DOHH2 (cell line): ENCODE results near the gene CARD11.

Experiments used
- H3F3A ChIP-seq: fragments of 200-600 bp; sonication (generic), shearing (Covaris generic); 2 replicates; pipeline ENCODE4 v1.6.0; 2016; ENCODE audit warnings: antibody characterized with exemption, mild to moderate bottlenecking; ENCODE audit not compliant: control insufficient read depth, insufficient read depth
- H3K27ac ChIP-seq: fragments of 200-600 bp; sonication (generic); 2 replicates; pipeline ENCODE4 v1.5.1; 2014; ENCODE audit warnings: low read depth, mild to moderate bottlenecking, low read length, moderate library complexity
- H3K27me3 ChIP-seq: fragments of 200-600 bp; sonication (generic); 2 replicates; pipeline ENCODE4 v1.6.1; 2014; ENCODE audit warnings: mild to moderate bottlenecking, low read length, mixed read lengths; ENCODE audit not compliant: control insufficient read depth
- H3K36me3 ChIP-seq: fragments of 200-600 bp; sonication (generic); 2 replicates; pipeline ENCODE4 v1.6.1; 2014; ENCODE audit warnings: mild to moderate bottlenecking, low read length, moderate library complexity, mixed read lengths; ENCODE audit not compliant: control insufficient read depth
- H3K4me1 ChIP-seq: fragments of 200-600 bp; sonication (generic); 2 replicates; pipeline ENCODE4 v1.6.1; 2014; ENCODE audit warnings: mild to moderate bottlenecking, low read length, mixed read lengths; ENCODE audit not compliant: control insufficient read depth
- H3K4me2 ChIP-seq: fragments of 200-600 bp; sonication (generic); 2 replicates; pipeline ENCODE4 v1.6.0; 2014; ENCODE audit warnings: mild to moderate bottlenecking, low read length, moderate library complexity
- H3K4me3 ChIP-seq: fragments of 200-600 bp; sonication (generic); 2 replicates; pipeline ENCODE4 v1.5.1; 2014; ENCODE audit warnings: mild to moderate bottlenecking, low read length, mixed read lengths
- H3K79me2 ChIP-seq: fragments of 200-600 bp; sonication (generic); 2 replicates; pipeline ENCODE4 v1.6.1; 2014; ENCODE audit warnings: mild to moderate bottlenecking, low read length, mixed read lengths; ENCODE audit not compliant: control insufficient read depth
- H3K9me2 ChIP-seq: fragments of 200-600 bp; sonication (generic); replicated peaks from 2 replicates; pipeline ENCODE4 v1.6.1; 2014; ENCODE audit warnings: mild to moderate bottlenecking, low read length, mixed read lengths; ENCODE audit not compliant: control insufficient read depth
- H3K9me3 ChIP-seq: fragments of 200-600 bp; sonication (generic); 2 replicates; pipeline ENCODE4 v1.6.1; 2014; ENCODE audit warnings: antibody characterized with exemption, low read length, mixed read lengths; ENCODE audit not compliant: control insufficient read depth, insufficient read depth
- H4K20me1 ChIP-seq: fragments of 200-600 bp; sonication (generic); 2 replicates; pipeline ENCODE4 v1.6.0; 2014; ENCODE audit warnings: low read depth, mild to moderate bottlenecking, antibody characterized with exemption, low read length, moderate library complexity; ENCODE audit not compliant: control insufficient read depth, insufficient read depth
- EZH2phosphoT487 ChIP-seq: fragments of 200-600 bp; sonication (generic); IDR thresholded peaks from 2 replicates; pipeline ENCODE4 v1.6.1; 2017; ENCODE audit warnings: borderline replicate concordance, mild to moderate bottlenecking, antibody characterized with exemption, low read length, moderate library complexity, mixed read lengths
- TF ChIP-seq, protein P1 (sequence below): fragments of 200-600 bp; sonication (generic); IDR thresholded peaks from one replicate; pipeline ENCODE4 v1.5.1; 2014; ENCODE audit warnings: antibody characterized with exemption, mild to moderate bottlenecking, low read depth, low read length; ENCODE audit not compliant: poor library complexity, severe bottlenecking

The CARD11 gene

DNA sequence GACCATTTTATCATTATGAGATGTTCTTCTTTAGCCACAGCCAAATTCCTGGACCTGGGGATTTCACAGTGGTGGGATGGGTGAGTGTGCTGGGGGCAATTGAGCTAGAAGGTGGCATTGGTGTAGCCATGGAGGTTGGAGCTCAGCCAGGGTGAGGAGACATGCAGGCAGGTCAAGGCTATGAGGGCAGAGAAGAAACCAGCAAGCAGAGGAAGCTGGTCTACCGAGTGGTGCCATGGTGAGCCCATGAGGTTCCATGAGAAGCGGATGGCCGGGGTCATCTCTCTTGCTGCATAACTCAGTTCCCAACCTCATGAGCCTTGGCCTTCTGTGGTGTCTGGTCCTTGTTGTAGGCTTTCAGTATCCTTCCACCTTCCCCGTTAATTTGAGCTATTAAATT, 91.4 kb downstream of the CARD11 start:
- peaks cover 23% of the 10 kb centered on the region for H3K4me1 ChIP-seq
- no peaks in the 10 kb centered on the region for H3K9me2 ChIP-seq
- 0 out of 2 replicates have a peak, but pooled peaks cover 4% of the 10 kb centered on the region for H4K20me1 ChIP-seq
- no peak overlapping the region for H3K27ac ChIP-seq
- TF ChIP-seq EZH2phosphoT487, result no peak
- TF ChIP-seq, protein P1, sequence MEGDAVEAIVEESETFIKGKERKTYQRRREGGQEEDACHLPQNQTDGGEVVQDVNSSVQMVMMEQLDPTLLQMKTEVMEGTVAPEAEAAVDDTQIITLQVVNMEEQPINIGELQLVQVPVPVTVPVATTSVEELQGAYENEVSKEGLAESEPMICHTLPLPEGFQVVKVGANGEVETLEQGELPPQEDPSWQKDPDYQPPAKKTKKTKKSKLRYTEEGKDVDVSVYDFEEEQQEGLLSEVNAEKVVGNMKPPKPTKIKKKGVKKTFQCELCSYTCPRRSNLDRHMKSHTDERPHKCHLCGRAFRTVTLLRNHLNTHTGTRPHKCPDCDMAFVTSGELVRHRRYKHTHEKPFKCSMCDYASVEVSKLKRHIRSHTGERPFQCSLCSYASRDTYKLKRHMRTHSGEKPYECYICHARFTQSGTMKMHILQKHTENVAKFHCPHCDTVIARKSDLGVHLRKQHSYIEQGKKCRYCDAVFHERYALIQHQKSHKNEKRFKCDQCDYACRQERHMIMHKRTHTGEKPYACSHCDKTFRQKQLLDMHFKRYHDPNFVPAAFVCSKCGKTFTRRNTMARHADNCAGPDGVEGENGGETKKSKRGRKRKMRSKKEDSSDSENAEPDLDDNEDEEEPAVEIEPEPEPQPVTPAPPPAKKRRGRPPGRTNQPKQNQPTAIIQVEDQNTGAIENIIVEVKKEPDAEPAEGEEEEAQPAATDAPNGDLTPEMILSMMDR, result no peak
- no peak overlapping the region for H3K4me3 ChIP-seq
- no peak overlapping the region for H3K4me2 ChIP-seq
- H3F3A ChIP-seq, result 0 out of 2 replicates have a peak, but pooled peaks cover 4% of the 10 kb centered on the region
- no peaks in the 10 kb centered on the region for H3K79me2 ChIP-seq
- no peaks in the 10 kb centered on the region for H3K9me3 ChIP-seq
- H3K36me3 ChIP-seq, result peaks cover 84% of the 10 kb centered on the region
- H3K27me3 ChIP-seq, result no peaks in the 10 kb centered on the region

DNA sequence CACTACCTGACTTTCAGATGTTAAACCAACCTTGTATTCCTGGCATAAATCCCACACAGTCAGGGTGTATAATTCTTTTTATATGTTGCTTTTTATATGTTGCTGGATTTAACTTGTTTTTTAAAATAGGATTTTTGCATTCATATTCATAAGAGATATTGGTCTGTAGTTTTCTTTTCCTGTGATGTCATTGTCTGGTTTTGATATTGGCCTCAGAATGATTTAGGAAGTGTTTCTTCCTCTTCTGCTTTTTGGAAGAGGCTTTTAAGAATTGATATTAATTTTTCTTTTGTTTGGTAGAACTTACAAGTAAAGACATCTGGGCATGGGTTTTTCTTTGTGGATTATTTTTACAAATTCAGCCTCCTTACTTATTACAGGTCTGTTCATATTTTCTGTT, 93.1 kb downstream of the CARD11 start:
- Histone ChIP-seq H3K27me3 (no peaks in the 10 kb centered on the region), H3K9me2 (no peaks in the 10 kb centered on the region), H4K20me1 (0 out of 2 replicates have a peak, but pooled peaks cover 4% of the 10 kb centered on the region), H3K79me2 (no peaks in the 10 kb centered on the region), H3K4me3 (no peak overlapping the region), H3K4me2 (no peak overlapping the region), H3K27ac (no peak overlapping the region), H3K9me3 (no peaks in the 10 kb centered on the region), H3F3A (0 out of 2 replicates have a peak, but pooled peaks cover 4% of the 10 kb centered on the region), H3K36me3 (peaks cover 85% of the 10 kb centered on the region), H3K4me1 (peaks cover 23% of the 10 kb centered on the region)
- TF ChIP-seq, protein P1, result no peak
- no peak for TF ChIP-seq EZH2phosphoT487

- Histone ChIP-seq H3K9me3 (no peaks in the 10 kb centered on the region), H3K27ac (no peak overlapping the region), H3K79me2 (no peaks in the 10 kb centered on the region), H3F3A (0 out of 2 replicates have a peak, but pooled peaks cover 4% of the 10 kb centered on the region), H3K4me2 (no peak overlapping the region), H4K20me1 (0 out of 2 replicates have a peak, but pooled peaks cover 4% of the 10 kb centered on the region), H3K4me1 (peaks cover 23% of the 10 kb centered on the region), H3K27me3 (no peaks in the 10 kb centered on the region), H3K9me2 (no peaks in the 10 kb centered on the region), H3K4me3 (no peak overlapping the region), H3K36me3 (peaks cover 85% of the 10 kb centered on the region)
- TF ChIP-seq, protein P1, result no peak
- no peak for TF ChIP-seq EZH2phosphoT487
These were observed 94.9 kb downstream of the CARD11 start for GRCh38 chr7:2948749-2949148.
